HG03135 (cell line): ENCODE data around the gene CNST.
"Not testable (repeated sequence)": the region's sequence is repeated elsewhere in the genome, so short reads cannot be mapped to it uniquely, and the experiment has no call there.

Source experiments
- ATAC-seq: cut with Tn5 transposase; IDR thresholded peaks from one replicate; pipeline ENCODE4 v1.9.1; 2021; ENCODE audit warnings: mild to moderate bottlenecking, moderate library complexity; ENCODE audit not compliant: unreplicated experiment

Gene CNST

GRCh38 chr1:246698466-246699094 lies 132.3 kb downstream of the CNST start:
- no peak for ATAC-seq

GRCh38 chr1:246699095-246699735 lies 133.0 kb downstream of the CNST start:
- ATAC-seq, result peak; percentile 96

- ATAC-seq, result no peak
These were observed 137.3 kb downstream of the CNST start for GRCh38 chr1:246703581-246703980.

GRCh38 chr1:246705368-246705767 lies 139.1 kb downstream of the CNST start:
- ATAC-seq, result no peak

- no peak for ATAC-seq
These were observed 141.9 kb downstream of the CNST start for GRCh38 chr1:246708166-246708565.

GRCh38 chr1:246709196-246709595 lies 142.9 kb downstream of the CNST start:
- no peak for ATAC-seq

- ATAC-seq, result no peak
These were observed 143.6 kb downstream of the CNST start for GRCh38 chr1:246709835-246710234.

GRCh38 chr1:246711548-246712003 lies 145.3 kb downstream of the CNST start:
- no peak for ATAC-seq

- not testable (repeated sequence) for ATAC-seq
These were observed 146.2 kb downstream of the CNST start for GRCh38 chr1:246712428-246712827.
